ENCODE data around the gene ABO. TPM values are rescaled to one million over a fixed set of nuclear protein-coding genes. Genes with fewer than 3 reads are reported as not detected.

The ABO gene
- total RNA-seq, 2 donors from 2014 or later: 0.35 to 1.2 TPM

DNA sequence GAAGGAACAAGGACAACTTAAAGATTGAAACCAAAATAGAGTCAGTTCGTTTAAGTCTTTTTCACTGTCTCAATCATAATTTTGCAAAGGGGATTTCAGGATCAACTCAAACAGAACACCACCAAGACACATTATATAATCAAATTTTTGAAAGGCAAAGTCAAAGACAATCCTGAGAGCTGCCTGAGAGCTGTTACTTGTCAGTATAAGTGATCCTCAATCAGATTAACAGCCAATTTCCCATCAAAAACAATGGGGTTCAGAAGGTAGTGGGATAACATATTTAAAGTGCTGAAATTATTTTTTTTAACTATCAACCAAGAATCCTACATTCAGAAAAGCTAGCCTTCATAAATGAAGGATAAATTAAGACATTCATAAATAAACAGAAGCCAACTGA, 19.3 kb upstream of the ABO start:
- no peak overlapping the region for H3K4me3 ChIP-seq (ENCODE audit: low read length)
- DNase-seq: no peak
- H3K9me3 Mint-ChIP-seq: peaks cover 60% of the 10 kb centered on the region
- H3K4me3 Mint-ChIP-seq: no peak overlapping the region
- no peak overlapping the region for H3K27ac ChIP-seq (ENCODE audit: low read depth, low read length)
- H3K4me1 Mint-ChIP-seq: no peaks in the 10 kb centered on the region
- TF ChIP-seq, protein P1, sequence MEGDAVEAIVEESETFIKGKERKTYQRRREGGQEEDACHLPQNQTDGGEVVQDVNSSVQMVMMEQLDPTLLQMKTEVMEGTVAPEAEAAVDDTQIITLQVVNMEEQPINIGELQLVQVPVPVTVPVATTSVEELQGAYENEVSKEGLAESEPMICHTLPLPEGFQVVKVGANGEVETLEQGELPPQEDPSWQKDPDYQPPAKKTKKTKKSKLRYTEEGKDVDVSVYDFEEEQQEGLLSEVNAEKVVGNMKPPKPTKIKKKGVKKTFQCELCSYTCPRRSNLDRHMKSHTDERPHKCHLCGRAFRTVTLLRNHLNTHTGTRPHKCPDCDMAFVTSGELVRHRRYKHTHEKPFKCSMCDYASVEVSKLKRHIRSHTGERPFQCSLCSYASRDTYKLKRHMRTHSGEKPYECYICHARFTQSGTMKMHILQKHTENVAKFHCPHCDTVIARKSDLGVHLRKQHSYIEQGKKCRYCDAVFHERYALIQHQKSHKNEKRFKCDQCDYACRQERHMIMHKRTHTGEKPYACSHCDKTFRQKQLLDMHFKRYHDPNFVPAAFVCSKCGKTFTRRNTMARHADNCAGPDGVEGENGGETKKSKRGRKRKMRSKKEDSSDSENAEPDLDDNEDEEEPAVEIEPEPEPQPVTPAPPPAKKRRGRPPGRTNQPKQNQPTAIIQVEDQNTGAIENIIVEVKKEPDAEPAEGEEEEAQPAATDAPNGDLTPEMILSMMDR (conservative IDR thresholded peaks at IDR 0.05): no peak
- H3K36me3 ChIP-seq (ENCODE audit: control insufficient read depth, insufficient read depth, low read length): no peaks in the 10 kb centered on the region
- H3K27ac Mint-ChIP-seq: no peak overlapping the region
- peaks cover 31% of the 10 kb centered on the region for H3K9me3 ChIP-seq (ENCODE audit: control insufficient read depth, low read length)
- H3K27me3 Mint-ChIP-seq (ENCODE audit: insufficient read depth): peaks cover 23% of the 10 kb centered on the region
- H3K4me1 ChIP-seq (ENCODE audit: control insufficient read depth, insufficient read depth, low read length): no peaks in the 10 kb centered on the region
- H3K9ac ChIP-seq (ENCODE audit: extremely low read depth, low read length, poor library complexity, severe bottlenecking): no peak overlapping the region
- peaks cover 4% of the 10 kb centered on the region for H3K27me3 ChIP-seq (ENCODE audit: control insufficient read depth, insufficient read depth, low read length, poor library complexity, severe bottlenecking)
- H3K36me3 Mint-ChIP-seq (ENCODE audit: low read depth): no peaks in the 10 kb centered on the region
- WGBS, 2 experiments (ENCODE audit: insufficient coverage in 1 of 2, insufficient read length in 1 of 2): 82% methylated on average over 1 of the region's 1 CpG; no CpG with 5 or more reads in 1 of the 2 experiments

DNA sequence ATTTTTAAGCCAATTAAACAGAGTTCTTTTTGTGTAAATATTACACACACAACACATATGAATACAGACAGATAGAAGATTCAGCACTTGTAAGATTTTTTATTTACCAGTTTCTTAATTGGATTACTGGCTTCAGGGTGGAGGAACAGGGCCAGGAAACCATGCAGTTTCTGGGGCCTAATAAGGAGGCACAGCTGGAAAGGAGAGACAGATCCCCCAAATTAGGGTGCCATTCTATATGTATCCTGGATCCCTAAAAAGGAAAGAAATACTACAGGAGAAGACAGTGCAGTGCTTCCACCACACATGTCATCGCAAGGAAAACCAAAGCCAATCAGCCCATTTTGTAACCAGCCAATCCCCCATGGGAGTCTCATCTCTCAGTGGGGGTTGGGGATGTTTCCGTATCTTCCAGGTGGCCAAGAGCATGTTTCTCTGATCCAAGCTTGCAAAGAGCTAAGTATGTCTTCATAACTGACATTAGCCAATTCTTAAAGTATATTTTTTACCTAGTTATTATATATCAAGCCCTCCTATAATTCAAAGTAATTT, 15.8 kb upstream of the ABO start:
- Mint-ChIP-seq H3K4me3 (no peak overlapping the region), H3K9me3 (peaks cover 84% of the 10 kb centered on the region), H3K27ac (no peak overlapping the region), H3K36me3 (ENCODE audit: low read depth) (peaks cover 2% of the 10 kb centered on the region), H3K4me1 (no peaks in the 10 kb centered on the region), H3K27me3 (ENCODE audit: insufficient read depth) (peaks cover 25% of the 10 kb centered on the region)
- TF ChIP-seq, protein P1 (conservative IDR thresholded peaks at IDR 0.05): no peak
- Histone ChIP-seq H3K27me3 (ENCODE audit: control insufficient read depth, insufficient read depth, low read length, poor library complexity, severe bottlenecking) (peaks cover 4% of the 10 kb centered on the region), H3K4me1 (ENCODE audit: control insufficient read depth, insufficient read depth, low read length) (no peaks in the 10 kb centered on the region), H3K9me3 (ENCODE audit: control insufficient read depth, low read length) (peaks cover 47% of the 10 kb centered on the region), H3K36me3 (ENCODE audit: control insufficient read depth, insufficient read depth, low read length) (no peaks in the 10 kb centered on the region), H3K4me3 (ENCODE audit: low read length) (no peak overlapping the region), H3K9ac (ENCODE audit: extremely low read depth, low read length, poor library complexity, severe bottlenecking) (no peak overlapping the region), H3K27ac (ENCODE audit: low read depth, low read length) (no peak overlapping the region)
- no peak for DNase-seq
- WGBS, 2 experiments (ENCODE audit: insufficient coverage in 1 of 2, insufficient read length in 1 of 2): 80 to 91% methylated on average over 1 to 2 of the region's 2 CpGs

DNA sequence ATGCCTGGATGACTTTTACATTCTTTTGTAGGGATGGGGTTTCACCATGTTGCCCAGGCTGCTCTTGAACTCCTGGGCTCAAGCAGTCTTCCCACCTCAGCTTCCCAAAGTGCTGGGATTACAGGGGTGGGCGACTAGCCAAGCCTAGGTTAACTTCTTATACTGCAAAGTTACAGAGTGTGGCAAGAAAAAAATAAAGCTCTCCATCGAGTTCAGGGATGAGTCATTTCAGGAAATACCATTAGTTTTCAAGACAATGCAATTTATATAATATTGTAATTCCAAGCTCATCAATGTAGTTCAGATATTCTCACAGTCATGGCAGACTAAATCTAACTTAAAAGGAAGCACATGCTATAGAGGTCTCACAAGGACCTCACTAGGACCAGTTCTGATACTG, 11.5 kb upstream of the ABO start:
- Mint-ChIP-seq H3K27ac (no peak overlapping the region), H3K36me3 (ENCODE audit: low read depth) (peaks cover 2% of the 10 kb centered on the region), H3K9me3 (peaks cover 52% of the 10 kb centered on the region), H3K4me3 (no peak overlapping the region), H3K27me3 (ENCODE audit: insufficient read depth) (peaks cover 4% of the 10 kb centered on the region), H3K4me1 (no peaks in the 10 kb centered on the region)
- WGBS, 2 experiments (ENCODE audit: insufficient coverage in 1 of 2, insufficient read length in 1 of 2): 68% methylated on average over 2 of the region's 2 CpGs; no CpG with 5 or more reads in 1 of the 2 experiments
- no peaks in the 10 kb centered on the region for H3K4me1 ChIP-seq (ENCODE audit: control insufficient read depth, insufficient read depth, low read length)
- no peak overlapping the region for H3K27ac ChIP-seq (ENCODE audit: low read depth, low read length)
- TF ChIP-seq, protein P1 (conservative IDR thresholded peaks at IDR 0.05): no peak
- no peak overlapping the region for H3K9ac ChIP-seq (ENCODE audit: extremely low read depth, low read length, poor library complexity, severe bottlenecking)
- H3K9me3 ChIP-seq (ENCODE audit: control insufficient read depth, low read length): peaks cover 36% of the 10 kb centered on the region
- H3K27me3 ChIP-seq (ENCODE audit: control insufficient read depth, insufficient read depth, low read length, poor library complexity, severe bottlenecking): peaks cover 11% of the 10 kb centered on the region
- H3K36me3 ChIP-seq (ENCODE audit: control insufficient read depth, insufficient read depth, low read length): no peaks in the 10 kb centered on the region
- no peak for DNase-seq
- no peak overlapping the region for H3K4me3 ChIP-seq (ENCODE audit: low read length)
